ENCODE measurements around the gene KNG1. TPM values are rescaled to one million over a fixed set of nuclear protein-coding genes. Genes with fewer than 3 reads are reported as not detected.

The KNG1 gene
- total and polyA plus RNA-seq, 2 of the 8 experiments (the other 6 are each of a cell fraction or from before 2014, with no cell fraction given): 0.05 TPM; not detected in 1

DNA sequence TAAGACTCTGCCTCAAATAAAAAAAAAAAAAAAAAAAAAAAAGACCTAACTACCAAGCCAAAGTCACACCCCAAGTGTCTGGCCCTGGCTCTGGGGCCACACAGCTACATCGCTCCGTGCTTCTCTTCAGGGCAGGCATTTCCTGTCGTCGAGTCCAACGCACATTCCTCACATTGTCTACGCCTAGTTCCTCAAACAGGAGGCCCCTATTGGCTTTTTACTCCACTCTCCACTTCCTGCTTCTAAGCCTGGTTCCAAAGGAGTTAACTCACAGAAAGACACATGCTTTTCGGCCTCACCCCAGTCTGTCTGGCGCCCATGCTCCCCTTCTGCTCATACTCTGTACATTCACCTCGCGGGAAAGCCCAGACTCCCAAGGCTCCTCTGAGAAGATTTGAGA lies 28.8 kb downstream of the KNG1 start:
- ChIA-PET POLR2A (ENCODE audit: partially characterized antibody) (interaction anchor here (0.5 to 5.4 kb wide), 6 partner anchors 16 to 82 kb away, joined by 3 to 34 read pairs (median 4); partner anchors contain the start of gene EIF4A2), CTCF (ENCODE audit: partially characterized antibody) (interaction anchor here (0.6 to 13.6 kb wide), 3 partner anchors 10 to 429 kb away, joined by 3 to 229 read pairs (median 3); partner anchors contain the start of gene AHSG)
- Histone ChIP-seq H4K5ac (ENCODE audit: insufficient read length, low read depth, low read length) (no peak overlapping the region), H3K27me3 (replicated peaks in 1 of 4; ENCODE audit: control insufficient read depth in 3 of 4, extremely low read depth in 1 of 4, insufficient read depth in 3 of 4, low read length in 3 of 4) (no peaks in the 10 kb centered on the region), H2AK5ac (ENCODE audit: low read depth, low read length) (no peak overlapping the region), H3K14ac (ENCODE audit: insufficient read length) (no peak overlapping the region), H3K79me2 (ENCODE audit: control insufficient read depth in 1 of 2, insufficient read depth in 2 of 2, low read length in 2 of 2) (no peaks in the 10 kb centered on the region), H2BK20ac (ENCODE audit: low read length) (no peak overlapping the region), H2AFZ (ENCODE audit: low read length) (peak overlapping the region; percentile 62), H3K23ac (ENCODE audit: insufficient read length) (no peak overlapping the region), H4K20me1 (replicated peaks in 1 of 2; ENCODE audit: control insufficient read depth in 1 of 2, insufficient read depth in 2 of 2, low read length in 2 of 2) (no peaks in the 10 kb centered on the region), H3K36me3 (ENCODE audit: control insufficient read depth in 2 of 4, insufficient read depth in 4 of 4, low read length in 3 of 4) (no peaks in the 10 kb centered on the region), H2BK12ac (ENCODE audit: low read depth, low read length) (no peak overlapping the region), H3K9me3 (ENCODE audit: insufficient read depth in 2 of 2, low read depth in 1 of 2, low read length in 1 of 2) (no peaks in the 10 kb centered on the region), H3K9ac (replicated peaks in 1 of 4; ENCODE audit: extremely low read depth in 1 of 4, low read depth in 3 of 4, low read length in 3 of 4) (no peak overlapping the region), H3K4me2 (ENCODE audit: insufficient read depth in 1 of 2, low read depth in 2 of 2, low read length in 2 of 2) (no peak overlapping the region; a peak in 1 of 4 replicates), H3K23me2 (ENCODE audit: low read depth, low read length) (no peaks in the 10 kb centered on the region), H4K8ac (ENCODE audit: extremely low read depth, insufficient read depth, low read length) (no peak overlapping the region), H3K56ac (replicated peaks; ENCODE audit: insufficient read length, low read depth, low read length) (no peak overlapping the region), H2BK5ac (ENCODE audit: low read depth, low read length) (no peak overlapping the region), H2BK15ac (ENCODE audit: low read length) (no peak overlapping the region), H3K4me3 (ENCODE audit: extremely low read depth in 1 of 4, insufficient read depth in 2 of 4, low read depth in 3 of 4, low read length in 4 of 4) (no peak overlapping the region), H3K4ac (replicated peaks; ENCODE audit: insufficient read length, low read depth, low read length) (no peak overlapping the region), H3K79me1 (ENCODE audit: low read depth, low read length) (no peaks in the 10 kb centered on the region), H3K27ac (ENCODE audit: low read depth, low read length) (peak overlapping the region; percentile 24; the same call in 1 of the 2 replicates), H3K18ac (ENCODE audit: extremely low read depth, low read length) (no peak overlapping the region), H4K91ac (replicated peaks; ENCODE audit: insufficient read length, low read length) (no peak overlapping the region), H2BK120ac (replicated peaks; ENCODE audit: low read depth, low read length) (no peak overlapping the region), H3K4me1 (replicated peaks in 1 of 4; ENCODE audit: control insufficient read depth in 3 of 4, insufficient read depth in 4 of 4, low read length in 3 of 4) (peaks cover 0 to 5% (median 0%) of the 10 kb centered on the region in 4 experiments; a peak in 3 of 7 replicates)
- 70% methylated on average over 9 of the region's 10 CpGs; no CpG with 5 or more reads in 1 of the 2 experiments for WGBS, 2 experiments (ENCODE audit: extremely low coverage in 1 of 2, insufficient coverage in 1 of 2, insufficient read length in 1 of 2, insufficient replicate concordance in 2 of 2, low coverage in 1 of 2, low lambda C conversion rate in 2 of 2, missing lambda C conversion rate in 1 of 2)
- FAIRE-seq: no peak
- peak in 1 of 2 experiments; percentile 54 for DNase-seq (ENCODE audit: low read depth in 1 of 2, low spot score in 2 of 2)
- no peak for TF ChIP-seq SAP30 (IDR thresholded peaks at IDR 0.05; ENCODE audit: insufficient read depth, insufficient replicate concordance, low read length)
- TF ChIP-seq, protein P1, sequence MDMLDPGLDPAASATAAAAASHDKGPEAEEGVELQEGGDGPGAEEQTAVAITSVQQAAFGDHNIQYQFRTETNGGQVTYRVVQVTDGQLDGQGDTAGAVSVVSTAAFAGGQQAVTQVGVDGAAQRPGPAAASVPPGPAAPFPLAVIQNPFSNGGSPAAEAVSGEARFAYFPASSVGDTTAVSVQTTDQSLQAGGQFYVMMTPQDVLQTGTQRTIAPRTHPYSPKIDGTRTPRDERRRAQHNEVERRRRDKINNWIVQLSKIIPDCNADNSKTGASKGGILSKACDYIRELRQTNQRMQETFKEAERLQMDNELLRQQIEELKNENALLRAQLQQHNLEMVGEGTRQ (IDR thresholded peaks at IDR 0.05; ENCODE audit: low read length): no peak
- TF ChIP-seq POU5F1 (IDR thresholded peaks at IDR 0.05; ENCODE audit: low read depth, low read length): no peak
- TF ChIP-seq, protein P2, sequence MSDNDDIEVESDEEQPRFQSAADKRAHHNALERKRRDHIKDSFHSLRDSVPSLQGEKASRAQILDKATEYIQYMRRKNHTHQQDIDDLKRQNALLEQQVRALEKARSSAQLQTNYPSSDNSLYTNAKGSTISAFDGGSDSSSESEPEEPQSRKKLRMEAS (IDR thresholded peaks at IDR 0.05): peak; percentile 63
- TF ChIP-seq SIRT6 (IDR thresholded peaks at IDR 0.05; ENCODE audit: low read length): no peak
- TF ChIP-seq BACH1 (IDR thresholded peaks at IDR 0.05; ENCODE audit: low read length): no peak
- no peak for TF ChIP-seq ASH2L (IDR thresholded peaks at IDR 0.05; ENCODE audit: low read length)
- TF ChIP-seq TAF7 (optimal IDR thresholded peaks at IDR 0.05; ENCODE audit: borderline replicate concordance, low read depth, low read length): no peak
- TF ChIP-seq, protein P3, sequence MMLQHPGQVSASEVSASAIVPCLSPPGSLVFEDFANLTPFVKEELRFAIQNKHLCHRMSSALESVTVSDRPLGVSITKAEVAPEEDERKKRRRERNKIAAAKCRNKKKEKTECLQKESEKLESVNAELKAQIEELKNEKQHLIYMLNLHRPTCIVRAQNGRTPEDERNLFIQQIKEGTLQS (IDR thresholded peaks at IDR 0.05; ENCODE audit: insufficient read depth, low read depth, low read length): no peak
- TF ChIP-seq TCF12 (IDR thresholded peaks at IDR 0.05; ENCODE audit: low read depth, low read length): no peak
- no peak for TF ChIP-seq BRCA1 (IDR thresholded peaks at IDR 0.05; ENCODE audit: low read depth, low read length)
- no peak for TF ChIP-seq POLR2AphosphoS5 (IDR thresholded peaks at IDR 0.05; ENCODE audit: low read depth, low read length)
- TF ChIP-seq NRF1 (IDR thresholded peaks at IDR 0.05; ENCODE audit: low read depth, low read length): no peak

Data from H1 (cell line).